IMR-90 (cell line): ENCODE results near the gene SLC9A9. TPM values are rescaled to one million over a fixed set of nuclear protein-coding genes. Genes with fewer than 3 reads are reported as not detected.

Experiments used
- ATAC-seq: fragments of 200-7000 bp; cut with Tn5 transposase; 2 replicates; pipeline ENCODE4 v1.9.1; 2020; ENCODE audit warnings: low read depth, mild to moderate bottlenecking, moderate library complexity
- BruUV-seq: library from RNA; stranded (reverse); fragments of 400-500 nt; replicated peaks from 2 replicates; lab custom pipeline; 2021; lab: Mats Ljungman, UMichigan
- CTCF ChIA-PET: fragments of 300-600 bp; formaldehyde crosslinking; extraction: SDS; loops from one replicate; lab custom pipeline; 2021; ENCODE audit warnings: antibody characterized with exemption; lab: Yijun Ruan, JAX
- POLR2A ChIA-PET: fragments of 300-600 bp; sonication (Branson Sonifier 250); formaldehyde crosslinking; loops from one replicate; lab custom pipeline; 2022; ENCODE audit warnings: antibody characterized with exemption; ENCODE audit not compliant: unreplicated experiment; lab: Charles Lee
- DNase-seq: peaks from one replicate; pipeline ENCODE4 v3.0.0; 2013
- H2AFZ ChIP-seq: replicated peaks from 2 replicates; pipeline ENCODE3; 2013; ENCODE audit warnings: low read length, mild to moderate bottlenecking; ENCODE audit not compliant: poor library complexity
- H2AK5ac ChIP-seq: 2 replicates; pipeline ENCODE4 v1.6.1; 2013; ENCODE audit warnings: low read depth, low read length, inconsistent platforms
- H2AK9ac ChIP-seq: replicated peaks from 2 replicates; pipeline ENCODE3; 2013; ENCODE audit warnings: mild to moderate bottlenecking, low read depth, low read length, moderate library complexity; ENCODE audit not compliant: poor library complexity
- H2BK120ac ChIP-seq: 2 replicates; pipeline ENCODE4 v1.6.1; 2013; ENCODE audit warnings: low read depth, low read length, inconsistent platforms
- H2BK15ac ChIP-seq: 3 replicates; pipeline ENCODE4 v1.6.1; 2013; ENCODE audit warnings: low read depth, low read length, inconsistent platforms
- H2BK20ac ChIP-seq: 2 replicates; pipeline ENCODE4 v1.6.1; 2013; ENCODE audit warnings: low read depth, mild to moderate bottlenecking, inconsistent platforms, low read length, moderate library complexity
- H2BK5ac ChIP-seq: 2 replicates; pipeline ENCODE4 v1.6.1; 2013; ENCODE audit warnings: mild to moderate bottlenecking, low read depth, low read length, inconsistent platforms; ENCODE audit not compliant: poor library complexity, severe bottlenecking
- H3K14ac ChIP-seq: replicated peaks from 2 replicates; pipeline ENCODE4 v1.6.1; 2013; ENCODE audit warnings: low read depth, low read length, inconsistent platforms
- H3K18ac ChIP-seq: 2 replicates; pipeline ENCODE4 v1.6.1; 2013; ENCODE audit warnings: low read depth, low read length, control low read depth
- H3K23ac ChIP-seq: 2 replicates; pipeline ENCODE4 v1.6.1; 2013; ENCODE audit warnings: low read depth, low read length, inconsistent platforms
- H3K27ac ChIP-seq: 2 replicates; pipeline ENCODE4 v1.5.1; 2013; ENCODE audit warnings: mild to moderate bottlenecking, control low read depth, low read length; ENCODE audit not compliant: insufficient read depth
- H3K27me3 ChIP-seq: 2 replicates; pipeline ENCODE4 v1.6.1; 2013; ENCODE audit warnings: low read length; ENCODE audit not compliant: control insufficient read depth, insufficient read depth
- H3K36me3 ChIP-seq: 2 replicates; pipeline ENCODE4 v1.6.1; 2013; ENCODE audit warnings: low read length, mixed read lengths; ENCODE audit not compliant: control insufficient read depth, insufficient read depth
- H3K4ac ChIP-seq: 2 replicates; pipeline ENCODE4 v1.6.1; 2013; ENCODE audit warnings: low read depth, low read length, inconsistent platforms
- H3K4me1 ChIP-seq: 2 replicates; pipeline ENCODE4 v1.6.1; 2013; ENCODE audit warnings: low read length, mixed read lengths; ENCODE audit not compliant: control insufficient read depth, insufficient read depth
- H3K4me2 ChIP-seq: 2 replicates; pipeline ENCODE4 v1.6.1; 2013; ENCODE audit warnings: low read depth, mild to moderate bottlenecking, control low read depth, low read length, moderate library complexity
- H3K4me3 ChIP-seq: 2 replicates; pipeline ENCODE4 v1.5.1; 2013; ENCODE audit warnings: low read depth, mild to moderate bottlenecking, control low read depth, low read length, moderate library complexity; ENCODE audit not compliant: insufficient read depth
- H3K56ac ChIP-seq: 2 replicates; pipeline ENCODE4 v1.6.1; 2013; ENCODE audit warnings: low read length, inconsistent platforms; ENCODE audit not compliant: insufficient read depth; ENCODE audit errors: extremely low read depth
- H3K79me1 ChIP-seq, 2 experiments: 2 replicates each; pipeline ENCODE4 v1.6.1; 2013; ENCODE audit warnings: low read length in 2 of 2, inconsistent platforms in 1 of 2, low read depth in 1 of 2
- H3K9ac ChIP-seq: 2 replicates; pipeline ENCODE4 v1.6.1; 2013; ENCODE audit warnings: low read depth, low read length, control low read depth
- H3K9me1 ChIP-seq: 2 replicates; pipeline ENCODE4 v1.6.1; 2013; ENCODE audit warnings: low read length, inconsistent platforms; ENCODE audit not compliant: insufficient read depth
- H3K9me3 ChIP-seq: 2 replicates; pipeline ENCODE4 v1.6.1; 2013; ENCODE audit warnings: low read length; ENCODE audit not compliant: control insufficient read depth, insufficient read depth
- H4K20me1 ChIP-seq: 2 replicates; pipeline ENCODE4 v1.6.1; 2013; ENCODE audit warnings: low read length, inconsistent platforms; ENCODE audit not compliant: insufficient read depth
- H4K5ac ChIP-seq: 2 replicates; pipeline ENCODE4 v1.6.1; 2013; ENCODE audit warnings: mild to moderate bottlenecking, low read depth, low read length, control low read depth
- H4K8ac ChIP-seq, 2 experiments: 2 replicates each; pipeline ENCODE4 v1.6.1; 2013; ENCODE audit warnings: low read depth in 2 of 2, low read length in 2 of 2, control low read depth in 1 of 2, inconsistent platforms in 1 of 2
- H4K91ac ChIP-seq: 2 replicates; pipeline ENCODE4 v1.6.1; 2013; ENCODE audit warnings: low read depth, low read length, inconsistent platforms; ENCODE audit not compliant: insufficient read depth
- CEBPB ChIP-seq: IDR thresholded peaks from 2 replicates; pipeline ENCODE4 v1.6.1; 2012; ENCODE audit warnings: low read depth, low read length, improper control_type of control experiment
- CHD1 ChIP-seq: IDR thresholded peaks from 2 replicates; pipeline ENCODE4 v1.6.1; 2012; ENCODE audit warnings: low read depth, low read length, improper control_type of control experiment
- CTCF ChIP-seq: conservative IDR thresholded peaks from 2 replicates; pipeline ENCODE4 v1.5.1; 2012; ENCODE audit warnings: mild to moderate bottlenecking, low read depth, low read length, improper control_type of control experiment
- ELK1 ChIP-seq: fragments of 150-350 bp; IDR thresholded peaks from 2 replicates; pipeline ENCODE4 v1.6.1; 2016; ENCODE audit warnings: low read depth, mild to moderate bottlenecking, low read length, moderate library complexity, borderline replicate concordance
- FOS ChIP-seq: fragments of 150-350 bp; IDR thresholded peaks from 2 replicates; pipeline ENCODE4 v1.6.1; 2016; ENCODE audit warnings: low read depth, low read length
- MAZ ChIP-seq: IDR thresholded peaks from 2 replicates; pipeline ENCODE4 v1.6.1; 2012; ENCODE audit warnings: low read depth, mild to moderate bottlenecking, low read length, improper control_type of control experiment, moderate library complexity, borderline replicate concordance
- MXI1 ChIP-seq: IDR thresholded peaks from 2 replicates; pipeline ENCODE4 v1.6.1; 2012; ENCODE audit warnings: low read depth, mild to moderate bottlenecking, low read length, moderate library complexity, borderline replicate concordance
- NFE2L2 ChIP-seq: fragments of 150-350 bp; IDR thresholded peaks from 2 replicates; pipeline ENCODE4 v1.6.1; 2016; ENCODE audit warnings: low read depth, mild to moderate bottlenecking, low read length
- RAD21 ChIP-seq: IDR thresholded peaks from 2 replicates; pipeline ENCODE4 v1.6.1; 2012; ENCODE audit warnings: low read length, improper control_type of control experiment
- RFX5 ChIP-seq: IDR thresholded peaks from 2 replicates; pipeline ENCODE4 v1.8.0; 2012; ENCODE audit warnings: low read depth, mild to moderate bottlenecking, low read length, moderate library complexity
- SMC3 ChIP-seq: fragments of 150-350 bp; IDR thresholded peaks from 2 replicates; pipeline ENCODE4 v1.6.1; 2016; ENCODE audit warnings: low read depth, mild to moderate bottlenecking, antibody characterized with exemption, low read length, moderate library complexity
- USF2 ChIP-seq: fragments of 150-350 bp; IDR thresholded peaks from 2 replicates; pipeline ENCODE4 v1.6.1; 2017; ENCODE audit warnings: mild to moderate bottlenecking, antibody characterized with exemption, low read length, low read depth
- WGBS, 2 experiments: methylation state at CpG; one replicate each; pipeline versions ENCODE4 v1.1.5 to v1.1.7; 2013; ENCODE audit warnings: missing lambda C conversion rate in 2 of 2; ENCODE audit not compliant: insufficient read length in 1 of 2; ENCODE audit errors: extremely low coverage in 2 of 2; 5-methylcytosine and 5-hydroxymethylcytosine counted together
- dilution Hi-C: fragments of 300-500 bp; cut with HindIII; formaldehyde crosslinking; loops from one replicate; pipeline ENCODE4 v1.14.3; 2018; ENCODE audit warnings: low sequenced_read_pairs; ENCODE audit not compliant: unreplicated experiment
- in situ Hi-C: fragments of 300-500 bp; cut with MboI; formaldehyde crosslinking; loops from 3 replicates; pipeline ENCODE4 v1.14.3; 2019; ENCODE audit warnings: low sequenced_read_pairs, inconsistent platforms, mixed read lengths
- intact Hi-C: fragments of 100-400 bp; cut with micrococcal nuclease; formaldehyde crosslinking; loops from 2 replicates; pipeline ENCODE4 v1.10.0; 2022
- polyA plus RNA-seq, 3 experiments: library from polyadenylated mRNA; depleted of rRNA; stranded (reverse); fragments of >200 nt; gene quantifications; 2 replicates each; pipeline ENCODE4 v1.2.3, GENCODE V29; 2012; ENCODE audit warnings: low replicate concordance in 1 of 3
- total RNA-seq: library from RNA; depleted of rRNA; stranded (reverse); fragments of >200 nt; gene quantifications from 2 replicates; pipeline ENCODE4 v1.2.3, GENCODE V29; 2012

The SLC9A9 gene
- total and polyA plus RNA-seq, 2 of the 4 experiments (the other 2 are of a cell fraction): 1.4 to 2.3 TPM

- TF ChIP-seq RAD21 (no peak), MXI1 (no peak), MAZ (no peak), NFE2L2 (no peak), FOS (no peak), USF2 (no peak), CHD1 (no peak), CTCF (no peak), RFX5 (no peak), ELK1 (no peak), CEBPB (no peak), SMC3 (no peak)
- Histone ChIP-seq H2AK5ac (no peak overlapping the region), H2BK5ac (no peak overlapping the region), H4K91ac (no peak overlapping the region), H3K9ac (no peak overlapping the region), H3K27ac (no peak overlapping the region), H3K23ac (no peak overlapping the region), H3K4ac (no peak overlapping the region), H2AK9ac (no peak overlapping the region), H3K4me1 (0 out of 2 replicates have a peak, but pooled peaks cover 2% of the 10 kb centered on the region), H2BK15ac (no peak overlapping the region), H3K14ac (no peak overlapping the region), H2BK20ac (no peak overlapping the region), H2BK120ac (no peak overlapping the region), H3K27me3 (no peaks in the 10 kb centered on the region), H3K18ac (no peak overlapping the region), H3K4me2 (no peak overlapping the region), H3K56ac (no peak overlapping the region), H4K20me1 (no peaks in the 10 kb centered on the region), H3K4me3 (no peak overlapping the region), H4K8ac (no peak overlapping the region), H3K9me1 (0 out of 2 replicates have a peak, but pooled peaks cover 3% of the 10 kb centered on the region), H3K9me3 (no peaks in the 10 kb centered on the region), H3K79me1 (no peaks in the 10 kb centered on the region), H2AFZ (no peak overlapping the region), H3K36me3 (no peaks in the 10 kb centered on the region), H4K5ac (no peak overlapping the region)
- CTCF ChIA-PET: no interaction called here
- no TSS peak for BruUV-seq
- ATAC-seq (no peak), DNase-seq (no peak)
- POLR2A ChIA-PET: no interaction called here
- dilution Hi-C loops (no loop called here), in situ Hi-C loops (no loop called here), intact Hi-C loops (no loop called here)
- 67% methylated on average over 1 of the region's 8 CpGs; no CpG with 5 or more reads in 1 of the 2 experiments for WGBS, 2 experiments
Observed at GRCh38 chr3:143482106-143483088, 365.9 kb downstream of the SLC9A9 start.
